SK-N-SH treated with all-trans-retinoic acid at 6 μM for 48 hours (cell line): Measurements from ENCODE around the gene RILPL1.
"Not testable (repeated sequence)": the region's sequence is repeated elsewhere in the genome, so short reads cannot be mapped to it uniquely, and the experiment has no call there.

Experiments used
- ATAC-seq: fragments of 200-7000 bp; cut with Tn5 transposase; 3 replicates; pipeline ENCODE4 v1.9.1; 2020; ENCODE audit warnings: mild to moderate bottlenecking, moderate library complexity
- ARNTL ChIP-seq: fragments of 450-650 bp; formaldehyde crosslinking; IDR thresholded peaks from 2 replicates; pipeline ENCODE4 v1.5.0; 2020; ENCODE audit warnings: low read depth, mild to moderate bottlenecking, moderate library complexity, borderline replicate concordance
- BACH2 ChIP-seq: fragments of 250-450 bp; sonication (Bioruptor Pico); IDR thresholded peaks from 2 replicates; pipeline ENCODE4 v1.9.0; 2021; ENCODE audit warnings: mild to moderate bottlenecking, borderline replicate concordance
- CREB5 ChIP-seq: fragments of 250-450 bp; sonication (Bioruptor Pico); IDR thresholded peaks from 2 replicates; pipeline ENCODE4 v1.5.1; 2020; ENCODE audit warnings: low read depth, mild to moderate bottlenecking, moderate library complexity
- CSDC2 ChIP-seq: fragments of 250-450 bp; sonication (Bioruptor Pico); IDR thresholded peaks from 2 replicates; pipeline ENCODE4 v1.5.0; 2020; ENCODE audit warnings: mild to moderate bottlenecking, moderate library complexity
- CSRNP3 ChIP-seq: fragments of 250-450 bp; sonication (Bioruptor Pico); IDR thresholded peaks from 2 replicates; pipeline ENCODE4 v1.5.1; 2021; ENCODE audit warnings: mild to moderate bottlenecking, moderate library complexity
- ESRRG ChIP-seq: fragments of 250-450 bp; sonication (Bioruptor Pico); IDR thresholded peaks from 2 replicates; pipeline ENCODE4 v1.6.1; 2021; ENCODE audit warnings: mild to moderate bottlenecking
- GLIS3 ChIP-seq: fragments of 250-450 bp; sonication (Bioruptor Pico); IDR thresholded peaks from 2 replicates; pipeline ENCODE4 v1.5.0; 2020; ENCODE audit warnings: mild to moderate bottlenecking, moderate library complexity
- ISL1 ChIP-seq: fragments of 250-450 bp; sonication (Bioruptor Pico); IDR thresholded peaks from 2 replicates; pipeline ENCODE4 v2.1.2; 2022; ENCODE audit warnings: mild to moderate bottlenecking, moderate library complexity
- OSR1 ChIP-seq: fragments of 250-450 bp; sonication (Bioruptor Pico); IDR thresholded peaks from 2 replicates; pipeline ENCODE4 v1.8.0; 2022; ENCODE audit warnings: moderate library complexity, mild to moderate bottlenecking, inconsistent platforms
- PATZ1 ChIP-seq: fragments of 250-450 bp; sonication (Bioruptor Pico); IDR thresholded peaks from 2 replicates; pipeline ENCODE4 v1.8.0; 2020; ENCODE audit warnings: mild to moderate bottlenecking, moderate library complexity, borderline replicate concordance
- POU6F1 ChIP-seq: fragments of 250-450 bp; sonication (Bioruptor Pico); IDR thresholded peaks from 2 replicates; pipeline ENCODE4 v1.8.0; 2021; ENCODE audit warnings: low read depth, mild to moderate bottlenecking, moderate library complexity, borderline replicate concordance
- PPARA ChIP-seq: fragments of 250-450 bp; sonication (Bioruptor Pico); IDR thresholded peaks from 2 replicates; pipeline ENCODE4 v1.5.0; 2020; ENCODE audit warnings: mild to moderate bottlenecking, borderline replicate concordance
- RARB ChIP-seq: fragments of 250-450 bp; sonication (Bioruptor Pico); IDR thresholded peaks from 2 replicates; pipeline ENCODE4 v1.8.0; 2021; ENCODE audit warnings: mild to moderate bottlenecking, moderate library complexity
- SNAI2 ChIP-seq: fragments of 250-450 bp; sonication (Bioruptor Pico); IDR thresholded peaks from 2 replicates; pipeline ENCODE4 v1.5.0; 2020; ENCODE audit warnings: mild to moderate bottlenecking, moderate library complexity
- TCF4 ChIP-seq: fragments of 250-450 bp; sonication (Bioruptor Pico); IDR thresholded peaks from 2 replicates; pipeline ENCODE4 v1.8.0; 2021; ENCODE audit warnings: mild to moderate bottlenecking, moderate library complexity, borderline replicate concordance
- TOX ChIP-seq: fragments of 250-450 bp; sonication (Bioruptor Pico); IDR thresholded peaks from 2 replicates; pipeline ENCODE4 v1.8.0; 2021; ENCODE audit warnings: mild to moderate bottlenecking, moderate library complexity, borderline replicate concordance
- TSHZ2 ChIP-seq: fragments of 250-450 bp; sonication (Bioruptor Pico); IDR thresholded peaks from 2 replicates; pipeline ENCODE4 v1.5.0; 2020; ENCODE audit warnings: mild to moderate bottlenecking, moderate library complexity
- ZC3H10 ChIP-seq: fragments of 250-450 bp; sonication (Bioruptor Pico); IDR thresholded peaks from 2 replicates; pipeline ENCODE4 v1.5.1; 2021; ENCODE audit warnings: mild to moderate bottlenecking, moderate library complexity
- ZFP3 ChIP-seq: fragments of 250-450 bp; sonication (Bioruptor Pico); IDR thresholded peaks from 2 replicates; pipeline ENCODE4 v1.5.0; 2020; ENCODE audit warnings: mild to moderate bottlenecking, moderate library complexity
- ZFP30 ChIP-seq: fragments of 450-650 bp; formaldehyde crosslinking; IDR thresholded peaks from 2 replicates; pipeline ENCODE4 v1.5.0; 2022; ENCODE audit warnings: mild to moderate bottlenecking, moderate library complexity
- ZNF565 ChIP-seq: fragments of 450-650 bp; formaldehyde crosslinking; conservative IDR thresholded peaks from 2 replicates; pipeline ENCODE4 v1.5.0; 2020; ENCODE audit warnings: low read depth, mild to moderate bottlenecking, moderate library complexity
- ZNF70 ChIP-seq: fragments of 450-650 bp; formaldehyde crosslinking; IDR thresholded peaks from 2 replicates; pipeline ENCODE4 v1.5.0; 2020; ENCODE audit warnings: mild to moderate bottlenecking, moderate library complexity
- ZNF8 ChIP-seq: fragments of 450-650 bp; formaldehyde crosslinking; IDR thresholded peaks from 2 replicates; pipeline ENCODE4 v1.5.0; 2020; ENCODE audit warnings: mild to moderate bottlenecking, moderate library complexity

Gene RILPL1

GRCh38 chr12:123519141-123520001, 14.1 kb downstream of the RILPL1 start:
- no peak for TF ChIP-seq ISL1 (CRISPR knock-in tag)
- TF ChIP-seq BACH2 (CRISPR knock-in tag) = no peak
- no peak for TF ChIP-seq ZNF565 (CRISPR knock-in tag)
- no peak for TF ChIP-seq POU6F1 (CRISPR knock-in tag)
- TF ChIP-seq TSHZ2 (CRISPR knock-in tag) = no peak
- no peak for TF ChIP-seq ARNTL (CRISPR knock-in tag)
- TF ChIP-seq SNAI2 (CRISPR knock-in tag) = no peak
- TF ChIP-seq RARB (CRISPR knock-in tag) = no peak
- TF ChIP-seq OSR1 = no peak
- TF ChIP-seq CREB5 = no peak
- no peak for TF ChIP-seq ZFP30 (CRISPR knock-in tag)
- no peak for TF ChIP-seq TCF4 (CRISPR knock-in tag)
- TF ChIP-seq ESRRG (CRISPR knock-in tag) = no peak
- ATAC-seq = peak; percentile 89

GRCh38 chr12:123516216-123516780, 17.2 kb downstream of the RILPL1 start:
- no peak for ATAC-seq
- TF ChIP-seq BACH2 (CRISPR knock-in tag) (no peak), ARNTL (CRISPR knock-in tag) (no peak), ZC3H10 (no peak), OSR1 (no peak), SNAI2 (CRISPR knock-in tag) (no peak), ISL1 (CRISPR knock-in tag) (no peak), CSRNP3 (CRISPR knock-in tag) (no peak), ESRRG (CRISPR knock-in tag) (no peak), ZNF8 (CRISPR knock-in tag) (no peak), ZFP3 (no peak), TOX (CRISPR knock-in tag) (no peak), ZFP30 (CRISPR knock-in tag) (no peak), PATZ1 (CRISPR knock-in tag) (no peak), PPARA (CRISPR knock-in tag) (no peak), GLIS3 (CRISPR knock-in tag) (no peak), CSDC2 (no peak), ZNF565 (CRISPR knock-in tag) (no peak), POU6F1 (CRISPR knock-in tag) (no peak), ZNF70 (CRISPR knock-in tag) (no peak)

GRCh38 chr12:123514582-123515221, 18.8 kb downstream of the RILPL1 start:
- ATAC-seq = not testable (repeated sequence)
